DMS114 treated with DMSO at 0.1 percent for 48 hours (cell line): ENCODE results near the gene ENDOV.

Experiments
- DNase-seq: peaks from one replicate; lab custom pipeline; 2025; ENCODE audit not compliant: unreplicated experiment; lab: John Stamatoyannopoulos, UW

The ENDOV gene

DNA sequence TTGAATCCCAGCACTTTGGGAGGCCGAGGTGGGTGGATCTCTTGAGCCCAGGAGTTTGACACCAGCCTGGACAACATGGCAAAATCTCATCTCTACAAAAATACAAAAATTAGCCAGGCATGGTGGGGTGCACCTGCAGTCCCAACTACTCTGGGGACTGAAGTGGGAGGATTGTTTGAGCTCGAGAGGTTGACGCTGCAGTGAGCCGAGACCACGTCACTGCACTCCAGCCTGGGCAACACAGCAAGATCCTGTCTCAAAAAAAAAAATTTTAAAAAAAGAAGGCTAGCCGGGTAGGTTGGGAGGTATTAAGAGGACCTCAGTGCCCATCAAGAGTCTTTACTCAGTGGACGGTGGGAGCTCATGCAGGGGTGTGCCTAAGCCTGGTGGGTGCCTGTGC lies 65.3 kb downstream of the ENDOV start:
- DNase-seq = no peak

DNA sequence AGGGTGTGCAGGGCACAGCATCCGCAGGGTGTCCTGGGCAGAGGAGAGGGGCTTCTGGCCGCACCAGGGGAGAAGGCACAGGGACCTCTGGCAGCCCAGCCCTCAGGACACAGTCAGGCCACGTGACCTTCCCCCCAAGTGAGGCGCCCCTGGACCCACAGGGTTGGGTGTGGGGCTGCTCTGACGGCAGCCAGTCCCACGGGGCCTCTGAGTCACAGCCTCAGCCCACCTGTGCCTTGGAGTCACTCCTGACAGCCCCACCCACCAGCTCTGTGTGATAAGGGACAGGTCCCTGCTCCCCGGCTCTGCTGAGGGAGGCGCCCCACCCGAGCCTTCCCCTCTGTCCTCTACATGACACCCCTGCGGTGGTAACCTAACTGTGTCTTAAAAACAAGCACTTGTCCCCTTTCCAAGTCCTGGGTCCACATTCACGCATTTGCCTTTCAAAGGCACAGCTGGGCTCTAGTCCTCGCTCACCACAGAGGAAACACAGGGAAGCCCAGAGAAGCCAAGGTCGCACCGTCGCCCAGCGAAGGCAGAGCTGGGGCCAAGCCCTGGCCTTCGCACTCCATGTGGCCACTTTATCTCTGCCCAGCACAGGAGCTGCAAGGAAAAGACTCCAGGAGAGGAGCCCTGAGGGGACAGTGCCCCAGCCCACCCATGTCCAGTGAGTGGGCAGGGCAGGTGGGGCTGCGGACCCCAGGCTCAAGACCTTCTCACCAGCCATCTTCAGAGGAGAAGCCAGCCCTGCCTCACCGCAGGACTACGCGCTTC lies 66.5 kb downstream of the ENDOV start:
- no peak for DNase-seq

DNA sequence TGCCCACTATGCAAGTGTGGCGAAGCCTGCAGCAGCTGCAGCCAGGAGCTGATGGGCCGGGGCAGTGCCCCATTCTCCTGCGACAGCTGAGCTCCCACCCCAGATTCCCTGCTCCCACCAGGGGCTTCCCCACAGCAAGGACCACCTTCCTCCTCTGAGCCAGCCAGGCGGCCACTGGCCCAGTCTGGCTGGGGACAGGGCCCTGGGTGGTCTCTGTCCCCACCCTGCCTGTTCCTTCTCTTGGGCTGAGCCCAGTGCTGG lies 67.0 kb downstream of the ENDOV start:
- DNase-seq = no peak

DNA sequence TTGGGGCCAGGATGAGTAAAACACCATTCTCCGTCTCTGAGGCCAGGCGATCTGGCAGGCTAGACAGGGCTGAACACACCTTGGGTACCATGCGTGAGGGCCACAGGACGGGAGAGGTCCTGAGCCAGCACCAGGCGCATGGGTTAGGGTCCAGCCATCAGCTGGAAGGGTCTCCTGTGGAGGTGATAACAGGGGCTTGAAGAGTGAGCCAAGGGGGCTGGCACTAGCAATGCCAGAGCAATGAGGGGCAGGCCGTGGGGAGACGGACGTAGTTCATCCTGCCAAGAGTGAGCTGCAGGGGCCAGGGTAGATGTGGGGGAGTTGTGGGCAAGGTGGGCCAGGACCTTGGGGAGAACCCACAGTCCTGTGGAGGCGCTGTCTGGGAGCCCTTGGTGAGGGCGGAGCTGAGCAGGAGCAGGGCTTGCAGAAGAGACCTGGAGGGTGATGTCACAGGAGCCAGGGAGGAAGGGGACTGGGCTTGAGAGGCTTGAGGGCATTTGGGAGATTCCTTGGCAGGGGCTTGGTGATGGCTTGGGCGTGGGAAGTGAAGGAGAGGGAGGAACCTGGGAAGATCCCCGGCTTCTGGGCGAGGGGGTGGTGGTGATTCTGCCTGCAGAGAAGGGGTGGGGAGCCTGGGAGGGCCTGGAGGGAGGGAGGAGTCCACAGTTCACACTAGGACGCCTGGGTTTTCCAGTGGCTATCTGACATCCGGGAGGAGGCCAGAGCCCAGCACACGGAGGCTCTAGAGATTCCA lies 67.8 kb downstream of the ENDOV start:
- no peak for DNase-seq

DNA sequence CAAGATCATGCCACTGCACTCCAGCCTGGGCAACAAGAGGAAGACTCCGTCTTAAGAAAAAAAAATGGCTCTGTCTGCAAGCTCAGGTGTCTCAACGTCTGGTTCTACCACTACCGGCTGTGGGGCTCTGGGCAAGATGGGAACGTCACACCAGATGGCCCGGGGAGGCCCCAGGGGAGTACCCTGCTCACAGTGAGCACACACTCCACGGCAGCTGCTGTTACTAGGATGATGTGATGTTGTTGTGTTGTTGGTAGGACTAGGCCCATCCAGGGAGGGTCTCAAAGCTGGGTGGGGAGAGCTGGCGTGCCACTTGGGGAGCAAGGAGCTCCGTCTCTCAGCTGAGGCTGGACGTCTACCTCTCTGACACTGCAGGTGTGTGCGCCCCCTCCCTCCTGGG lies 70.9 kb downstream of the ENDOV start:
- no peak for DNase-seq

DNA sequence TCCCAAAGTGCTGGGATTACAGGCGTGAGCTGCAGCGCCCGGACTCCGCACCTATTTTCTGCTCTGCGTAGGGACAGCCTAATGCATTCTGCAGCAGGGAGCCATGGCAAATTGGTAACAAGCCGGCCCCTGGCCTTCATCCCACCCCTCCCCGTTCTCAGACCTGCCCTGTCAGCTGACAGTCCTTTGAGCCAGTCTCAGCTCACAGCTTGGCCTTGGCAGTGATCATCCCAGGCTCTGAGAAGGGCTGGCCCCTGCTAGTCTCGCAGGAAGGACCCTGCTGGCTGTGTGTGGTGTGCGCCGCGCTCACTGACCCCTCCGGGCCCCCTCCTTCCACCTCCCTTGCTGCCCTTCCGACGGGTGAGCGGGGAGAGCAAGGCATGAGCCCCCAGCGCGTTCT lies 71.7 kb downstream of the ENDOV start:
- DNase-seq = no peak

DNA sequence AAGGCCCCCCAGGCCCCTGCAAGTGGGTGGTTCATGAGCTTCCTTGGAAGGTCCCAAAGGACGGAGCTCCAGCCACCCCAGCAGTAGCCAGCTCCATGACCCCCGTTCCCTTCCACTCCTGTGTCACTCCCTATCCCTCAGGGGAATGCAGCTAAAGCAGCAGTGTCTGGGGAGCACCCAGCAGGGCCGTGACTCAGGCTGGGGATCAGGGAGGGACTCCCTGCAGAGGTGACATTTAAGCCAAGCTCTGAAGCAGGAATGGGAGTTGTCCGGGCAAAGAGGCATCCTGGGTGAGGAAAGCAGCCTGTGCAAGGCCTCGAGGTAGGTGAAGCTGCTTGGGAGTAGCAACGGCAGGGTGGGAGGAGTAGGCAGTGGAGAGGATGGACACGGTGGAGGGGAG lies 72.5 kb downstream of the ENDOV start:
- no peak for DNase-seq
